Liver (tissue), 9 donors: ENCODE measurements around the gene KIF26A. TPM values are rescaled to one million over a fixed set of nuclear protein-coding genes. Genes with fewer than 3 reads are reported as not detected.

Experiments used
- DNase-seq: peaks from one replicate; pipeline ENCODE4 v3.0.0-alpha.2; 2017; ENCODE audit warnings: low spot score
- H3K27ac ChIP-seq, 2 donors: one replicate each; pipeline ENCODE4 v1.7.0; 2013; ENCODE audit warnings: inconsistent platforms in 2 of 2, low read length in 2 of 2, control low read depth in 1 of 2, low read depth in 1 of 2, mild to moderate bottlenecking in 1 of 2
- H3K27me3 ChIP-seq, 4 donors: one replicate each; pipeline versions ENCODE4 v1.6.1 to v1.7.0; 2013; ENCODE audit warnings: low read length in 3 of 4, inconsistent platforms in 1 of 4, mild to moderate bottlenecking in 1 of 4, moderate library complexity in 1 of 4; ENCODE audit not compliant: control insufficient read depth in 4 of 4, insufficient read depth in 4 of 4
- H3K36me3 ChIP-seq, 4 donors: one replicate each; pipeline versions ENCODE4 v1.6.1 to v1.7.0; 2013; ENCODE audit warnings: low read length in 3 of 4, mild to moderate bottlenecking in 3 of 4, low read depth in 1 of 4, moderate library complexity in 1 of 4; ENCODE audit not compliant: control insufficient read depth in 4 of 4, insufficient read depth in 3 of 4
- H3K4me1 ChIP-seq, 4 donors: one replicate each; pipeline versions ENCODE4 v1.6.1 to v1.7.0; 2013; ENCODE audit warnings: low read length in 3 of 4, mild to moderate bottlenecking in 3 of 4, moderate library complexity in 1 of 4; ENCODE audit not compliant: control insufficient read depth in 4 of 4, insufficient read depth in 4 of 4
- H3K4me3 ChIP-seq, 3 donors: one replicate each; pipeline versions ENCODE4 v1.6.1 to v1.7.0; 2013; ENCODE audit warnings: low read length in 3 of 3, control low read depth in 1 of 3, low read depth in 1 of 3, mild to moderate bottlenecking in 1 of 3
- H3K9ac ChIP-seq, 2 donors: one replicate each; pipeline ENCODE4 v1.7.0; 2013; ENCODE audit warnings: low read length in 2 of 2, mild to moderate bottlenecking in 2 of 2, moderate library complexity in 2 of 2, control low read depth in 1 of 2, low read depth in 1 of 2
- H3K9me3 ChIP-seq, 4 donors: one replicate each; pipeline versions ENCODE4 v1.6.1 to v1.7.0; 2013; ENCODE audit warnings: low read length in 3 of 4; ENCODE audit not compliant: control insufficient read depth in 4 of 4
- EGR1 ChIP-seq, 2 donors: IDR thresholded peaks; 2 replicates each; pipeline ENCODE4 v1.6.1; 2016 to 2018; ENCODE audit warnings: antibody characterized with exemption in 2 of 2, low read depth in 2 of 2
- FOXA1 ChIP-seq: IDR thresholded peaks from 2 replicates; pipeline ENCODE4 v1.6.1; 2016; ENCODE audit warnings: antibody characterized with exemption
- FOXA2 ChIP-seq: IDR thresholded peaks from 2 replicates; pipeline ENCODE4 v1.6.1; 2016; ENCODE audit warnings: antibody characterized with exemption
- GABPA ChIP-seq, 2 donors: IDR thresholded peaks in 1 of 2; conservative IDR thresholded peaks in 1 of 2; 2 replicates each; pipeline ENCODE4 v1.6.1; 2016; ENCODE audit warnings: antibody characterized with exemption in 2 of 2, mild to moderate bottlenecking in 1 of 2, moderate library complexity in 1 of 2
- HNF4A ChIP-seq, 2 donors: conservative IDR thresholded peaks; 2 replicates each; pipeline ENCODE4 v1.6.1; 2016; ENCODE audit warnings: antibody characterized with exemption in 2 of 2, mild to moderate bottlenecking in 2 of 2
- JUND ChIP-seq, 2 donors: IDR thresholded peaks; 2 replicates each; pipeline ENCODE4 v1.6.1; 2016; ENCODE audit warnings: antibody characterized with exemption in 2 of 2
- NR2F2 ChIP-seq: IDR thresholded peaks from 2 replicates; pipeline ENCODE4 v1.6.1; 2016; ENCODE audit warnings: antibody characterized with exemption
- SP1 ChIP-seq: IDR thresholded peaks from 2 replicates; pipeline ENCODE4 v1.6.1; 2018; ENCODE audit warnings: antibody characterized with exemption, mild to moderate bottlenecking
- TAF1 ChIP-seq: conservative IDR thresholded peaks from 2 replicates; pipeline ENCODE4 v1.6.1; 2016; ENCODE audit warnings: antibody characterized with exemption, mild to moderate bottlenecking
- WGBS: extraction: QIAGEN DNeasy Blood & Tissue Kit; methylation state at CpG from one replicate; pipeline ENCODE4 v1.1.7; 2013; 5-methylcytosine and 5-hydroxymethylcytosine counted together
- polyA plus RNA-seq, 2 donors: library from polyadenylated mRNA; stranded (reverse) in 1 of 2; unstranded in 1 of 2; fragments of 200-250 nt in 1 of 2; fragments of >200 nt in 1 of 2; fragmentation: Nextera tagmentation in 1 of 2; extraction: Ambion mirVana in 1 of 2; gene quantifications; one replicate each; pipeline versions ENCODE4 v1.2.1 to v1.2.3, GENCODE V29; 2013 to 2015
- total RNA-seq, 2 donors: library from RNA; depleted of rRNA; stranded (reverse); fragments of >200 nt; gene quantifications; one replicate each; pipeline ENCODE4 v1.2.3, GENCODE V29; 2014
- TF ChIP-seq, protein P1 (sequence below): IDR thresholded peaks from 2 replicates; pipeline ENCODE4 v1.6.1; 2016; ENCODE audit warnings: antibody characterized with exemption
- TF ChIP-seq, protein P2 (sequence below): IDR thresholded peaks from 2 replicates; pipeline ENCODE4 v1.6.1; 2016; ENCODE audit warnings: antibody characterized with exemption, mild to moderate bottlenecking
- donor health status: healthy.
- donor health status: healthy.
- donor health status: healthy.
- donor health status: healthy.
- donor health status: healthy.

KIF26A gene
- total and polyA plus RNA-seq, 4 donors, result 0.07 to 10.2 (median 1.3) TPM

GRCh38 chr14:104099096-104100041, 39.0 kb upstream of the KIF26A start:
- no peaks in the 10 kb centered on the region for H3K9me3 ChIP-seq
- TF ChIP-seq EGR1 (IDR thresholded peaks at IDR 0.05; ENCODE audit: low read depth in 2 of 2) (no peak), NR2F2 (no peak), FOXA2 (no peak), JUND (IDR thresholded peaks at IDR 0.05) (no peak), TAF1 (no peak)
- TF ChIP-seq, protein P1, sequence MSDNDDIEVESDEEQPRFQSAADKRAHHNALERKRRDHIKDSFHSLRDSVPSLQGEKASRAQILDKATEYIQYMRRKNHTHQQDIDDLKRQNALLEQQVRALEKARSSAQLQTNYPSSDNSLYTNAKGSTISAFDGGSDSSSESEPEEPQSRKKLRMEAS, result no peak
- TF ChIP-seq, protein P2, sequence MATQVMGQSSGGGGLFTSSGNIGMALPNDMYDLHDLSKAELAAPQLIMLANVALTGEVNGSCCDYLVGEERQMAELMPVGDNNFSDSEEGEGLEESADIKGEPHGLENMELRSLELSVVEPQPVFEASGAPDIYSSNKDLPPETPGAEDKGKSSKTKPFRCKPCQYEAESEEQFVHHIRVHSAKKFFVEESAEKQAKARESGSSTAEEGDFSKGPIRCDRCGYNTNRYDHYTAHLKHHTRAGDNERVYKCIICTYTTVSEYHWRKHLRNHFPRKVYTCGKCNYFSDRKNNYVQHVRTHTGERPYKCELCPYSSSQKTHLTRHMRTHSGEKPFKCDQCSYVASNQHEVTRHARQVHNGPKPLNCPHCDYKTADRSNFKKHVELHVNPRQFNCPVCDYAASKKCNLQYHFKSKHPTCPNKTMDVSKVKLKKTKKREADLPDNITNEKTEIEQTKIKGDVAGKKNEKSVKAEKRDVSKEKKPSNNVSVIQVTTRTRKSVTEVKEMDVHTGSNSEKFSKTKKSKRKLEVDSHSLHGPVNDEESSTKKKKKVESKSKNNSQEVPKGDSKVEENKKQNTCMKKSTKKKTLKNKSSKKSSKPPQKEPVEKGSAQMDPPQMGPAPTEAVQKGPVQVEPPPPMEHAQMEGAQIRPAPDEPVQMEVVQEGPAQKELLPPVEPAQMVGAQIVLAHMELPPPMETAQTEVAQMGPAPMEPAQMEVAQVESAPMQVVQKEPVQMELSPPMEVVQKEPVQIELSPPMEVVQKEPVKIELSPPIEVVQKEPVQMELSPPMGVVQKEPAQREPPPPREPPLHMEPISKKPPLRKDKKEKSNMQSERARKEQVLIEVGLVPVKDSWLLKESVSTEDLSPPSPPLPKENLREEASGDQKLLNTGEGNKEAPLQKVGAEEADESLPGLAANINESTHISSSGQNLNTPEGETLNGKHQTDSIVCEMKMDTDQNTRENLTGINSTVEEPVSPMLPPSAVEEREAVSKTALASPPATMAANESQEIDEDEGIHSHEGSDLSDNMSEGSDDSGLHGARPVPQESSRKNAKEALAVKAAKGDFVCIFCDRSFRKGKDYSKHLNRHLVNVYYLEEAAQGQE, result no peak
- H3K27me3 ChIP-seq, result no peaks in the 10 kb centered on the region
- 88% methylated on average over 26 of the region's 26 CpGs for WGBS
- peaks cover 0 to 4% (median 1%) of the 10 kb centered on the region in 4 donors for H3K4me1 ChIP-seq
- no peak overlapping the region for H3K4me3 ChIP-seq
- H3K9ac ChIP-seq, result no peak overlapping the region
- no peak overlapping the region for H3K27ac ChIP-seq
- no peak for DNase-seq
- H3K36me3 ChIP-seq, result peaks cover 0 to 21% (median 8%) of the 10 kb centered on the region in 4 donors

- no peak overlapping the region for H3K27ac ChIP-seq
- TF ChIP-seq HNF4A (conservative IDR thresholded peaks at IDR 0.05), result no peak
- TF ChIP-seq FOXA1, result no peak
- TF ChIP-seq GABPA (IDR thresholded peaks at IDR 0.05 in 1 of 2, conservative IDR thresholded peaks at IDR 0.05 in 1 of 2), result no peak
- no peak for TF ChIP-seq NR2F2
- no peaks in the 10 kb centered on the region for H3K4me1 ChIP-seq
- H3K4me3 ChIP-seq, result no peak overlapping the region
- 85% methylated on average over 23 of the region's 23 CpGs for WGBS
- no peaks in the 10 kb centered on the region for H3K9me3 ChIP-seq
- no peak overlapping the region for H3K9ac ChIP-seq
- H3K27me3 ChIP-seq, result no peaks in the 10 kb centered on the region
- H3K36me3 ChIP-seq, result peaks cover 0 to 21% (median 8%) of the 10 kb centered on the region in 4 donors
- no peak for DNase-seq
These were observed 38.0 kb upstream of the KIF26A start for GRCh38 chr14:104100171-104101085.

DNA sequence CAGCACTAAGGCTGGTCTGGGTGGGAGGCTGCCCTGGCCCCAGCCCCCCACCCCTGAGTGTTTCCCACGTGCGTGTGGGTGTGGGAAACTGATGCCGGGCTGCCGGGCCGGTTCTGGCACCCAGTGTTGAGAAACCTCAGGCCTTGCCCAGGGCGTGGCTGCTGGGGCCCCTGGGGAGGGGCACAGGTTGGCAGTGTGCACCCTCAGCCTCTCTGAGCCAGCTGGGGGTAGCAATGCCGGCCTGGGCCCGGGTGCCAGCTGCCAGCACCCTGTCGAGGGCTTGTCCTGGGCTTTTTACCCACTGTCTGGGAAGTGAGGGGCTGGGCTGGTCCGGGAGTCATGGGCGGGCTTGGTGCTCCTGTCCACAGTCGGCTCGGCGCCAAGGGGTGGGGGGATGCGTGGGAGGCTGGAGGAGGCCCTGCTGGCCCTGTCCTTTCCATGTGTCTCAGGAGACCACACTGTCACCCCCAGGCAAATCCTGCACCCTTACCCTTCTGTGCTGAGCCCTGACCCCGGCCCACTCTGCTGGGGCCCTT, 37.2 kb upstream of the KIF26A start:
- Histone ChIP-seq H3K9ac (no peak overlapping the region), H3K9me3 (no peaks in the 10 kb centered on the region)
- no peak for DNase-seq

More for the DNA sequence above, 37.2 kb upstream of the KIF26A start:
- no peak overlapping the region for H3K4me3 ChIP-seq
- no peak overlapping the region for H3K27ac ChIP-seq
- H3K27me3 ChIP-seq, result no peaks in the 10 kb centered on the region
- TF ChIP-seq SP1 (no peak), FOXA1 (no peak)
- 68% methylated on average over 16 of the region's 16 CpGs for WGBS
- H3K4me1 ChIP-seq, result no peaks in the 10 kb centered on the region
- peaks cover 0 to 19% (median 5%) of the 10 kb centered on the region in 4 donors for H3K36me3 ChIP-seq
